Measurements from ENCODE around the gene HDAC4.

GRCh38 chr2:239444626-239445577 lies 44.1 kb upstream of the HDAC4 start:
- TF ChIP-seq EZH2phosphoT487 (conservative IDR thresholded peaks at IDR 0.05; ENCODE audit: low read length) (no peak), CTCF (IDR thresholded peaks at IDR 0.05; ENCODE audit: insufficient read depth, low read length, poor library complexity, severe bottlenecking) (no peak)
